Measurements from ENCODE around the gene SPATA18.

Gene SPATA18

GRCh38 chr4:52142816-52143215 lies 91.7 kb downstream of the SPATA18 start:
- no peak for DNase-seq (ENCODE audit: extremely low spot score)
- TF ChIP-seq NFRKB (IDR thresholded peaks at IDR 0.05) (no peak), CTBP1 (IDR thresholded peaks at IDR 0.05; ENCODE audit: borderline replicate concordance) (no peak), BHLHE40 (IDR thresholded peaks at IDR 0.05; ENCODE audit: borderline replicate concordance) (no peak)
- ChIA-PET CTCF (no interaction called here), POLR2A (no interaction called here)

GRCh38 chr4:52143815-52144214 lies 92.7 kb downstream of the SPATA18 start:
- DNase-seq (ENCODE audit: extremely low spot score): no peak
- POLR2A ChIA-PET: no interaction called here
- TF ChIP-seq BHLHE40 (IDR thresholded peaks at IDR 0.05; ENCODE audit: borderline replicate concordance) (no peak), SP1 (IDR thresholded peaks at IDR 0.05) (no peak), FOXA1 (IDR thresholded peaks at IDR 0.05) (no peak), PKNOX1 (IDR thresholded peaks at IDR 0.05) (no peak), CTBP1 (IDR thresholded peaks at IDR 0.05; ENCODE audit: borderline replicate concordance) (no peak), TARDBP (IDR thresholded peaks at IDR 0.05) (no peak), FOXK2 (IDR thresholded peaks at IDR 0.05) (no peak), FOXM1 (IDR thresholded peaks at IDR 0.05; ENCODE audit: borderline replicate concordance) (no peak), LEF1 (IDR thresholded peaks at IDR 0.05; ENCODE audit: borderline replicate concordance) (no peak), ARNT (IDR thresholded peaks at IDR 0.05) (no peak), ZNF384 (IDR thresholded peaks at IDR 0.05) (no peak), SUZ12 (IDR thresholded peaks at IDR 0.05) (no peak), ELF4 (IDR thresholded peaks at IDR 0.05) (no peak), L3MBTL2 (conservative IDR thresholded peaks at IDR 0.05) (no peak)
- CTCF ChIA-PET: no interaction called here

- CTCF ChIA-PET: no interaction called here
- POLR2A ChIA-PET: no interaction called here
- no peak for DNase-seq (ENCODE audit: extremely low spot score)
- TF ChIP-seq CTBP1 (IDR thresholded peaks at IDR 0.05; ENCODE audit: borderline replicate concordance): no peak
- TF ChIP-seq ARNT (IDR thresholded peaks at IDR 0.05): no peak
- no peak for TF ChIP-seq BHLHE40 (IDR thresholded peaks at IDR 0.05; ENCODE audit: borderline replicate concordance)
- TF ChIP-seq L3MBTL2 (conservative IDR thresholded peaks at IDR 0.05): no peak
- no peak for TF ChIP-seq LEF1 (IDR thresholded peaks at IDR 0.05; ENCODE audit: borderline replicate concordance)
- TF ChIP-seq SUZ12 (IDR thresholded peaks at IDR 0.05): no peak
- TF ChIP-seq FOXK2 (IDR thresholded peaks at IDR 0.05): no peak
- no peak for TF ChIP-seq HDGF (IDR thresholded peaks at IDR 0.05; ENCODE audit: borderline replicate concordance)
Observed at GRCh38 chr4:52144372-52144771, 93.3 kb downstream of the SPATA18 start.
